ENCODE measurements around the gene DPYSL3. TPM values are rescaled to one million over a fixed set of nuclear protein-coding genes. Genes with fewer than 3 reads are reported as not detected.

The DPYSL3 gene
- total and polyA plus RNA-seq, 2 experiments from 2014 or later = 9.2 to 42.8 TPM

GRCh38 chr5:147439254-147439653 is 70.6 kb downstream of the DPYSL3 start:
- H3K4me1 ChIP-seq (ENCODE audit: insufficient read depth) = peaks cover 12% of the 10 kb centered on the region
- no peaks in the 10 kb centered on the region for H3K36me3 ChIP-seq (ENCODE audit: low read depth)
- no peaks in the 10 kb centered on the region for H3K9me2 ChIP-seq (ENCODE audit: insufficient read depth)
- no peaks in the 10 kb centered on the region for H3K27me3 ChIP-seq (replicated peaks; ENCODE audit: insufficient read depth)
- H3F3A ChIP-seq (ENCODE audit: insufficient read depth) = no peaks in the 10 kb centered on the region
- peaks cover 14% of the 10 kb centered on the region for H3K79me2 ChIP-seq (ENCODE audit: insufficient read depth)
- no peak overlapping the region for H3K9ac ChIP-seq
- no peaks in the 10 kb centered on the region for H3K9me3 ChIP-seq (ENCODE audit: low read depth)
- no peaks in the 10 kb centered on the region for H4K20me1 ChIP-seq (ENCODE audit: insufficient read depth)
- 8 to 9% methylated on average over 2 of the region's 2 CpGs for WGBS, 2 experiments (ENCODE audit: low coverage in 1 of 2, low lambda C conversion rate in 2 of 2, missing lambda C conversion rate in 2 of 2)
- TF ChIP-seq EZH2phosphoT487 (IDR thresholded peaks at IDR 0.05; ENCODE audit: insufficient read depth, low read depth) (no peak), EZH2 (IDR thresholded peaks at IDR 0.05; ENCODE audit: insufficient read depth, poor library complexity, severe bottlenecking) (no peak)
- peak; percentile 78 for DNase-seq
- H3K4me2 ChIP-seq (ENCODE audit: unreplicated experiment) = peak overlapping the region; percentile 8
- H3K4me3 ChIP-seq = no peak overlapping the region; the same call in 1 of the 2 replicates
- H3K27ac ChIP-seq = no peak overlapping the region
- in situ Hi-C loops (cut with MboI) = no loop called here
- H2AFZ ChIP-seq = no peak overlapping the region

DNA sequence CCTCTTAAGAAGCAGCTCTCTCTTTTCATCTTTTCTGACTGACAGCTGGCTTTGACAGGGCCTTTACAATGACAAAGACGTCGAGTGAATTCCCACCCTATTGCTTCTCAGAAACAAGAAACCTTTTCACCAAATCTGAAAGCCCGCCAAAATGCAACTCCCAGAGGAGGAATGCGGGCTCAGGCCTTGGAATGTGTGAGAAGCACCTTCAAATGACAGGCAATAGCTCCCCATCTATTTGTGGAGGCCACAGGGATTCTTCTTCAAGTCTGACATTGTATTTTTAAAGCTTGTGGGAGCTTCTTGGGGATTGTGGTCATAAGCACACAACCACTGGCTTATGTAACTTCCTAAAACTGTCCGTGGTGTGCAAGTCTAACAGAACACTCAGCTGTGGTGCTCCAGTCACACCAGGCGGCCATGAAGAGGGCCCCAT is 72.7 kb downstream of the DPYSL3 start:
- no peak overlapping the region for H3K4me2 ChIP-seq (ENCODE audit: unreplicated experiment)
- H3K9me3 ChIP-seq (ENCODE audit: low read depth) = no peaks in the 10 kb centered on the region
- in situ Hi-C loops (cut with MboI) = no loop called here
- H2AFZ ChIP-seq = no peak overlapping the region
- peaks cover 17% of the 10 kb centered on the region for H3K79me2 ChIP-seq (ENCODE audit: insufficient read depth)
- no peak overlapping the region for H3K9ac ChIP-seq
- H3K4me1 ChIP-seq (ENCODE audit: insufficient read depth) = peaks cover 12% of the 10 kb centered on the region
- H3K4me3 ChIP-seq = no peak overlapping the region
- H3F3A ChIP-seq (ENCODE audit: insufficient read depth) = no peaks in the 10 kb centered on the region
- 85 to 91% methylated on average over 6 of the region's 6 CpGs for WGBS, 2 experiments (ENCODE audit: low coverage in 1 of 2, low lambda C conversion rate in 2 of 2, missing lambda C conversion rate in 2 of 2)
- H4K20me1 ChIP-seq (ENCODE audit: insufficient read depth) = no peaks in the 10 kb centered on the region
- no peaks in the 10 kb centered on the region for H3K36me3 ChIP-seq (ENCODE audit: low read depth)
- H3K9me2 ChIP-seq (ENCODE audit: insufficient read depth) = no peaks in the 10 kb centered on the region
- no peak overlapping the region for H3K27ac ChIP-seq
- no peak for DNase-seq
- no peak for TF ChIP-seq EZH2 (IDR thresholded peaks at IDR 0.05; ENCODE audit: insufficient read depth, poor library complexity, severe bottlenecking)
- TF ChIP-seq EZH2phosphoT487 (IDR thresholded peaks at IDR 0.05; ENCODE audit: insufficient read depth, low read depth) = no peak
- H3K27me3 ChIP-seq (replicated peaks; ENCODE audit: insufficient read depth) = no peaks in the 10 kb centered on the region

- DNase-seq = no peak
Measured at GRCh38 chr5:147436596-147436995, 73.3 kb downstream of the DPYSL3 start.

DNA sequence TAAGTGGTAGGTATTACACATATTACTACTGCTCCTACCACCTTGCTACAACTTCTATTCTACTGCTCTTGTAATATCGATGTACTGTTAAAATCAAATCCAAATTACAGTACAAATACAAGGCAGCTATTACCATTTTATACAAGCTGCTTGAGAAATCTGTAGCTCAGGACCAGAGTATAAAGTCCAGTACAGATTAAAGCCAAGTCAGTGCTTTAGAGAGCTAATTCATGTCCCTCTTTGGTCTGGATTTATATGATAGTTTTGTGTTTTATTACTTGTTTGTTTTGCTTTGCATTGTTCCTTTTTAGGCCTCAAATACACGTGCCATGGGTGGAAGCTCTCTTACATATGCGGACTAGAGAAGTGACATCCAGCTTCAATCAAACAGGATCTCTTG is 75.8 kb downstream of the DPYSL3 start:
- no peak for DNase-seq
- Histone ChIP-seq H3K4me1 (ENCODE audit: insufficient read depth) (peaks cover 4% of the 10 kb centered on the region; the same call in 1 of the 2 replicates), H3K79me2 (ENCODE audit: insufficient read depth) (peaks cover 27% of the 10 kb centered on the region), H3K27ac (no peak overlapping the region), H3K27me3 (replicated peaks; ENCODE audit: insufficient read depth) (no peaks in the 10 kb centered on the region), H4K20me1 (ENCODE audit: insufficient read depth) (no peaks in the 10 kb centered on the region), H3K9me3 (ENCODE audit: low read depth) (no peaks in the 10 kb centered on the region), H3K36me3 (ENCODE audit: low read depth) (no peaks in the 10 kb centered on the region), H3K9ac (no peak overlapping the region), H3K9me2 (ENCODE audit: insufficient read depth) (no peaks in the 10 kb centered on the region), H3F3A (ENCODE audit: insufficient read depth) (no peaks in the 10 kb centered on the region), H3K4me2 (ENCODE audit: unreplicated experiment) (no peak overlapping the region), H2AFZ (no peak overlapping the region), H3K4me3 (no peak overlapping the region)
- 95 to 100% methylated on average over 3 of the region's 3 CpGs for WGBS, 2 experiments (ENCODE audit: low coverage in 1 of 2, low lambda C conversion rate in 2 of 2, missing lambda C conversion rate in 2 of 2)
- in situ Hi-C loops (cut with MboI) = no loop called here
- TF ChIP-seq EZH2phosphoT487 (IDR thresholded peaks at IDR 0.05; ENCODE audit: insufficient read depth, low read depth) (no peak), EZH2 (IDR thresholded peaks at IDR 0.05; ENCODE audit: insufficient read depth, poor library complexity, severe bottlenecking) (no peak)

More at GRCh38 chr5:147436596-147436995, 73.3 kb downstream of the DPYSL3 start:
- Histone ChIP-seq H3K27ac (no peak overlapping the region), H3K9ac (no peak overlapping the region), H3K9me3 (ENCODE audit: low read depth) (no peaks in the 10 kb centered on the region), H3K79me2 (ENCODE audit: insufficient read depth) (peaks cover 17% of the 10 kb centered on the region), H3K36me3 (ENCODE audit: low read depth) (no peaks in the 10 kb centered on the region), H3K4me1 (ENCODE audit: insufficient read depth) (peaks cover 12% of the 10 kb centered on the region), H3F3A (ENCODE audit: insufficient read depth) (no peaks in the 10 kb centered on the region), H3K27me3 (replicated peaks; ENCODE audit: insufficient read depth) (no peaks in the 10 kb centered on the region), H3K4me3 (no peak overlapping the region), H4K20me1 (ENCODE audit: insufficient read depth) (no peaks in the 10 kb centered on the region), H2AFZ (no peak overlapping the region), H3K9me2 (ENCODE audit: insufficient read depth) (no peaks in the 10 kb centered on the region), H3K4me2 (ENCODE audit: unreplicated experiment) (no peak overlapping the region)
- 95 to 99% methylated on average over 3 of the region's 3 CpGs for WGBS, 2 experiments (ENCODE audit: low coverage in 1 of 2, low lambda C conversion rate in 2 of 2, missing lambda C conversion rate in 2 of 2)
- in situ Hi-C loops (cut with MboI) = no loop called here
- TF ChIP-seq EZH2 (IDR thresholded peaks at IDR 0.05; ENCODE audit: insufficient read depth, poor library complexity, severe bottlenecking) (no peak), EZH2phosphoT487 (IDR thresholded peaks at IDR 0.05; ENCODE audit: insufficient read depth, low read depth) (no peak)

GRCh38 chr5:147432323-147432722 is 77.5 kb downstream of the DPYSL3 start:
- no peaks in the 10 kb centered on the region for H3K9me3 ChIP-seq (ENCODE audit: low read depth)
- WGBS, 2 experiments (ENCODE audit: low coverage in 1 of 2, low lambda C conversion rate in 2 of 2, missing lambda C conversion rate in 2 of 2) = 94 to 96% methylated on average over 4 of the region's 4 CpGs
- peaks cover 35% of the 10 kb centered on the region for H3K79me2 ChIP-seq (ENCODE audit: insufficient read depth)
- H3K4me2 ChIP-seq (ENCODE audit: unreplicated experiment) = no peak overlapping the region
- peaks cover 10% of the 10 kb centered on the region; the same call in 1 of the 2 replicates for H3K4me1 ChIP-seq (ENCODE audit: insufficient read depth)
- no peaks in the 10 kb centered on the region for H3F3A ChIP-seq (ENCODE audit: insufficient read depth)
- no peak overlapping the region for H3K27ac ChIP-seq
- no peak overlapping the region for H3K9ac ChIP-seq
- in situ Hi-C loops (cut with MboI) = no loop called here
- DNase-seq = no peak
- no peak for TF ChIP-seq EZH2 (IDR thresholded peaks at IDR 0.05; ENCODE audit: insufficient read depth, poor library complexity, severe bottlenecking)
- no peak for TF ChIP-seq EZH2phosphoT487 (IDR thresholded peaks at IDR 0.05; ENCODE audit: insufficient read depth, low read depth)
- H3K27me3 ChIP-seq (replicated peaks; ENCODE audit: insufficient read depth) = no peaks in the 10 kb centered on the region
- H3K4me3 ChIP-seq = no peak overlapping the region
- H3K36me3 ChIP-seq (ENCODE audit: low read depth) = no peaks in the 10 kb centered on the region
- H4K20me1 ChIP-seq (ENCODE audit: insufficient read depth) = no peaks in the 10 kb centered on the region
- no peaks in the 10 kb centered on the region for H3K9me2 ChIP-seq (ENCODE audit: insufficient read depth)
- H2AFZ ChIP-seq = no peak overlapping the region
